HepG2 (cell line): ENCODE results near the gene C11orf68. TPM values are rescaled to one million over a fixed set of nuclear protein-coding genes. Genes with fewer than 3 reads are reported as not detected.
A peak's percentile ranks its signal among the peaks of the same experiment; 100 is the strongest.

Experiments
- ARNTL ChIP-seq: sonication (generic); formaldehyde crosslinking; IDR thresholded peaks from 2 replicates; pipeline ENCODE4 v1.4.0; 2020; ENCODE audit warnings: mild to moderate bottlenecking, missing genetic modification reagents
- CREB1 ChIP-seq, 2 experiments: fragments of 450-650 bp in 1 of 2; IDR thresholded peaks; 2 replicates each; pipeline ENCODE4 v1.6.1; 2016 to 2017; ENCODE audit warnings: control low read depth in 1 of 2, mild to moderate bottlenecking in 1 of 2, missing compliant biosample characterization in 1 of 2, missing genetic modification characterization in 1 of 2
- HMG20B ChIP-seq: conservative IDR thresholded peaks from 2 replicates; pipeline ENCODE4 v1.6.1; 2016; ENCODE audit warnings: missing genetic modification reagents, missing compliant biosample characterization
- HNF4A ChIP-seq: sonication (generic); formaldehyde crosslinking; IDR thresholded peaks from 2 replicates; pipeline ENCODE4 v1.4.0; 2020; ENCODE audit warnings: missing genetic modification reagents
- HOXD1 ChIP-seq: sonication (generic); formaldehyde crosslinking; IDR thresholded peaks from 2 replicates; pipeline ENCODE4 v1.5.0; 2020; ENCODE audit warnings: missing genetic modification reagents
- KAT8 ChIP-seq: IDR thresholded peaks from 2 replicates; pipeline ENCODE4 v1.6.1; 2016; ENCODE audit warnings: missing genetic modification reagents, missing compliant biosample characterization
- KLF11 ChIP-seq: IDR thresholded peaks from 2 replicates; pipeline ENCODE4 v1.6.1; 2016; ENCODE audit warnings: missing compliant biosample characterization
- NR2F1 ChIP-seq, 2 experiments: fragments of 450-650 bp in 1 of 2; formaldehyde crosslinking in 1 of 2; IDR thresholded peaks; 2 replicates each; pipeline versions ENCODE4 v1.5.0 to v1.6.1; 2016 to 2020; ENCODE audit warnings: mild to moderate bottlenecking in 1 of 2, missing compliant biosample characterization in 1 of 2, missing genetic modification reagents in 1 of 2, moderate library complexity in 1 of 2
- SATB2 ChIP-seq: sonication (generic); formaldehyde crosslinking; IDR thresholded peaks from 2 replicates; pipeline ENCODE4 v1.5.0; 2020; ENCODE audit warnings: missing genetic modification reagents
- SRY ChIP-seq: sonication (generic); formaldehyde crosslinking; IDR thresholded peaks from 2 replicates; pipeline ENCODE4 v1.8.0; 2022; ENCODE audit warnings: mild to moderate bottlenecking, missing genetic modification reagents
- TBL1XR1 ChIP-seq: fragments of 150-350 bp; IDR thresholded peaks from 2 replicates; pipeline ENCODE4 v1.6.1; 2014; ENCODE audit warnings: borderline replicate concordance, low read length; ENCODE audit not compliant: partially characterized antibody
- YY1 ChIP-seq: IDR thresholded peaks from 2 replicates; pipeline ENCODE4 v1.6.1; 2011; ENCODE audit warnings: low read length, low read depth, moderate library complexity, mild to moderate bottlenecking; ENCODE audit not compliant: insufficient read depth, insufficient replicate concordance
- ZBTB1 ChIP-seq: sonication (generic); formaldehyde crosslinking; IDR thresholded peaks from 2 replicates; pipeline ENCODE4 v1.4.0; 2020; ENCODE audit warnings: missing genetic modification reagents, borderline replicate concordance
- ZFP62 ChIP-seq: sonication (generic); formaldehyde crosslinking; IDR thresholded peaks from 2 replicates; pipeline ENCODE4 v1.4.0; 2020; ENCODE audit warnings: missing genetic modification reagents
- ZMYM2 ChIP-seq: sonication (generic); formaldehyde crosslinking; IDR thresholded peaks from 2 replicates; pipeline ENCODE4 v1.8.0; 2022; ENCODE audit warnings: mild to moderate bottlenecking, missing genetic modification reagents
- ZNF251 ChIP-seq: sonication (generic); formaldehyde crosslinking; IDR thresholded peaks from 2 replicates; pipeline ENCODE4 v1.9.0; 2021; ENCODE audit warnings: mild to moderate bottlenecking, missing genetic modification reagents
- ZNF329 ChIP-seq: sonication (generic); formaldehyde crosslinking; IDR thresholded peaks from 2 replicates; pipeline ENCODE4 v1.9.0; 2021; ENCODE audit warnings: low read depth, mild to moderate bottlenecking, missing genetic modification reagents
- ZNF441 ChIP-seq: sonication (generic); formaldehyde crosslinking; IDR thresholded peaks from 2 replicates; pipeline ENCODE4 v1.7.0; 2021; ENCODE audit warnings: missing genetic modification reagents, borderline replicate concordance
- ZNF563 ChIP-seq: sonication (generic); formaldehyde crosslinking; IDR thresholded peaks from 2 replicates; pipeline ENCODE4 v1.8.0; 2022; ENCODE audit warnings: mild to moderate bottlenecking, moderate library complexity, missing genetic modification reagents
- ZNF619 ChIP-seq: sonication (generic); formaldehyde crosslinking; IDR thresholded peaks from 2 replicates; pipeline ENCODE4 v1.4.0; 2020; ENCODE audit warnings: mild to moderate bottlenecking, missing genetic modification reagents
- ZNF670 ChIP-seq: sonication (generic); formaldehyde crosslinking; IDR thresholded peaks from 2 replicates; pipeline ENCODE4 v1.8.0; 2022; ENCODE audit warnings: mild to moderate bottlenecking, missing genetic modification reagents, borderline replicate concordance
- ZSCAN25 ChIP-seq: sonication (generic); formaldehyde crosslinking; IDR thresholded peaks from 2 replicates; pipeline ENCODE4 v1.8.0; 2022; ENCODE audit warnings: mild to moderate bottlenecking, missing genetic modification reagents
- ZSCAN30 ChIP-seq: sonication (generic); formaldehyde crosslinking; IDR thresholded peaks from 2 replicates; pipeline ENCODE4 v1.5.0; 2020; ENCODE audit warnings: mild to moderate bottlenecking, missing genetic modification reagents
- polyA plus RNA-seq, 8 experiments: library from polyadenylated mRNA; depleted of rRNA in 3 of 8; stranded (reverse) in 7 of 8; unstranded in 1 of 8; fragments of >200 nt; fragmentation: Illumina TruSeq in 4 of 8; extraction: Trizol in 4 of 8; gene quantifications; 2 replicates each; pipeline versions ENCODE4 v1.2.1 to v1.2.3, GENCODE V29; 2011 to 2016; ENCODE audit warnings: low read depth in 4 of 8, missing spikeins in 1 of 8, mixed read lengths in 1 of 8; ENCODE audit not compliant: insufficient read depth in 1 of 8
- total RNA-seq, 5 experiments: library from RNA; depleted of rRNA; stranded (reverse); fragments of >200 nt; fragmentation: Illumina TruSeq; extraction: Trizol; gene quantifications; 2 replicates each; pipeline ENCODE4 v1.2.3, GENCODE V29; 2016; ENCODE audit warnings: low read depth in 1 of 5
- TF ChIP-seq, protein P1 (sequence below): IDR thresholded peaks from 2 replicates; pipeline ENCODE4 v1.6.1; 2016; ENCODE audit warnings: missing biosample characterization, missing genetic modification reagents, low read depth
- TF ChIP-seq, protein P2 (sequence below): IDR thresholded peaks from 2 replicates; pipeline ENCODE4 v1.6.1; 2016
- TF ChIP-seq, protein P3 (sequence below): sonication (generic); formaldehyde crosslinking; IDR thresholded peaks from 2 replicates; pipeline ENCODE4 v1.4.0; 2020; ENCODE audit warnings: mild to moderate bottlenecking, missing genetic modification reagents

C11orf68 gene
- total and polyA plus RNA-seq, 2 of the 13 experiments (the other 11 are each of a cell fraction or from before 2014, with no cell fraction given) = 8.4 to 28.3 TPM

DNA sequence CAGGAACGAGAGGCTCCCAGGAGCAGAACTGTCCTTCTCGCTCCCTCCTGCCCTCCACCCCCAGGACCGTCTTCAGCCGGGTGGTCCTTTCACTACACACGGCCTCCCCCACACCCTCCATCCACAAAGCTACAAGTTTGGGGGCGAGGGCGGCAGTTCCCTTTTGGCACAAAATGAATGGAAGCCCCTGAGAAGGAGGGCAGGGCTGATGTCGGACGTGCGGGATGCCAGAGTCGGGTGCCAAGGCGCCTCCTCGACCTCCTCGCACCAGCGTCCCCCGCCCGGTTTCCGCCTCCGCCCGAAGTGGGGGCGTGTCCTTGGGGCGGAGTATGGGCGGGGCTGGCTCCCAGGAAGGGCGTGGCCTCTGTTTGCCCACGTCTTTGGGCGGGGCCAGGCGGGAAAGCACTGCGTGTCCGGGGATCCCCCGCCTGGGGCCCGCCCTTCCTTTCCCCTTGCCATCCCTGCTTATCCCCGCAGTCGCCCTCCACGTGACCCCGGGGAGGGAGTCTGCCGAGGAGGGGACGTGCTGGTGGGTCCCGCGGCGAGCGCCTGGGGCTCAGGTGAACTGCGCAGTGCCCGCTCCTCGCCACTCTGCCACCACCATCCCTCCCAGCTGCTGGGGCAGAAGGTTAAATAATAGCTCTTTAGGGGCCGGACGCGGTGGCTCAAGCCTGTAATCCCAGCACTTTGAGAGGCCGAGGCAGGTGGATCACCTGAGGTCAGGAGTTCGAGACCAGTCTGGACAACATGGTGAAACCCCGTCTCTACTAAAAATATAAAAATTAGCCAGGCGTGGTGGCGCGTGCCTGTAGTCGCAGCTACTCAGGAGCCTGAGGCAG is 45.3 kb downstream of the C11orf68 start (continued):
- TF ChIP-seq ZSCAN25 (no peak; the same call in 1 of the 2 replicates), ZFP62 (CRISPR knock-in tag) (no peak), YY1 (no peak), ZNF619 (CRISPR knock-in tag) (no peak; the same call in 1 of the 2 replicates), HOXD1 (0 out of 2 replicates have a peak, but pooled peaks have one; percentile 35), TBL1XR1 (no peak), ZNF329 (CRISPR knock-in tag) (peak; percentile 57; the same call in 1 of the 2 replicates), SATB2 (no peak), ARNTL (peak; percentile 94), ZMYM2 (CRISPR knock-in tag) (peak; percentile 95), KLF11 (CRISPR knock-in tag) (0 out of 2 replicates have a peak, but pooled peaks have one; percentile 28), ZSCAN30 (CRISPR knock-in tag) (no peak), KAT8 (CRISPR knock-in tag) (peak; percentile 48), CREB1 (IDR thresholded peaks at IDR 0.05) (no peak), CREB1 (CRISPR knock-in tag; IDR thresholded peaks at IDR 0.05) (no peak; the same call in 1 of the 2 replicates), ZNF251 (CRISPR knock-in tag) (no peak), ZBTB1 (CRISPR knock-in tag) (no peak), HMG20B (CRISPR knock-in tag) (no peak), ZNF441 (CRISPR knock-in tag) (0 out of 2 replicates have a peak, but pooled peaks have one; percentile 22), ZNF670 (CRISPR knock-in tag) (peak; percentile 80), HNF4A (CRISPR knock-in tag) (no peak), NR2F1 (CRISPR knock-in tag; IDR thresholded peaks at IDR 0.05) (peak in 1 of 2 experiments; percentile 28; a peak in 1 of 4 replicates), SRY (CRISPR knock-in tag) (peak; percentile 79; the same call in 1 of the 2 replicates), ZNF563 (CRISPR knock-in tag) (peak; percentile 43; the same call in 1 of the 2 replicates)
- TF ChIP-seq, protein P1, sequence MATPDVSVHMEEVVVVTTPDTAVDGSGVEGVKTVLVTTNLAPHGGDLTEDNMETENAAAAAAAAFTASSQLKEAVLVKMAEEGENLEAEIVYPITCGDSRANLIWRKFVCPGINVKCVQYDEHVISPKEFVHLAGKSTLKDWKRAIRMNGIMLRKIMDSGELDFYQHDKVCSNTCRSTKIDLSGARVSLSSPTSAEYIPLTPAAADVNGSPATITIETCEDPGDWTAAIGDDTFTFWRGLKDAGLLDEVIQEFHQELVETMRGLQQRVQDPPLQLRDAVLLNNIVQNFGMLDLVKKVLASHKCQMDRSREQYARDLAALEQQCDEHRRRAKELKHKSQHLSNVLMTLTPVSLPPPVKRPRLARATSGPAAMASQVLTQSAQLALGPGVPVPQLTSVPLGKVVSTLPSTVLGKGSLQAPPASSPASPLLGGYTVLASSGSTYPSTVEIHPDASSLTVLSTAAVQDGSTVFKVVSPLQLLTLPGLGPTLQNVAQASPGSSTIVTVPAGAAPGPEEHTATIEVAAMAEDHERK (CRISPR knock-in tag) = no peak
- TF ChIP-seq, protein P2, sequence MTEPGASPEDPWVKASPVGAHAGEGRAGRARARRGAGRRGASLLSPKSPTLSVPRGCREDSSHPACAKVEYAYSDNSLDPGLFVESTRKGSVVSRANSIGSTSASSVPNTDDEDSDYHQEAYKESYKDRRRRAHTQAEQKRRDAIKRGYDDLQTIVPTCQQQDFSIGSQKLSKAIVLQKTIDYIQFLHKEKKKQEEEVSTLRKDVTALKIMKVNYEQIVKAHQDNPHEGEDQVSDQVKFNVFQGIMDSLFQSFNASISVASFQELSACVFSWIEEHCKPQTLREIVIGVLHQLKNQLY (CRISPR knock-in tag) = peak; percentile 74; the same call in 1 of the 2 replicates
- TF ChIP-seq, protein P3, sequence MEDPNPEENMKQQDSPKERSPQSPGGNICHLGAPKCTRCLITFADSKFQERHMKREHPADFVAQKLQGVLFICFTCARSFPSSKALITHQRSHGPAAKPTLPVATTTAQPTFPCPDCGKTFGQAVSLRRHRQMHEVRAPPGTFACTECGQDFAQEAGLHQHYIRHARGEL (CRISPR knock-in tag) = no peak
